Natural killer cell treated with Interleukin-12 subunit alpha and Interleukin-12 subunit beta and Interleukin-15 and Interleukin-18, amount 100 ng/mL, for 72 hours (primary cell): ENCODE measurements around the gene GMDS. TPM values are rescaled to one million over a fixed set of nuclear protein-coding genes. Genes with fewer than 3 reads are reported as not detected.

Experiments used
- ATAC-seq, 2 donors: fragments of 150-1000 bp; cut with Tn5 transposase in 1 of 2; sonication (Bioruptor Pico), chemical (Tn5 transposase) in 1 of 2; 2 replicates each; pipeline ENCODE4 v1.10.0; 2021
- DNase-seq: peaks from one replicate; pipeline ENCODE4 v3.0.0; 2022; ENCODE audit warnings: low spot score
- H3K27ac Mint-ChIP-seq, 2 donors: 1 replicate in 1 of 2; 2 replicates in 1 of 2; pipeline ENCODE4 v1.8.0; 2022; ENCODE audit warnings: mixed read lengths in 2 of 2, mild to moderate bottlenecking in 1 of 2, moderate library complexity in 1 of 2
- H3K27me3 Mint-ChIP-seq, 2 donors: 1 replicate in 1 of 2; 2 replicates in 1 of 2; pipeline ENCODE4 v1.8.0; 2022; ENCODE audit warnings: mixed read lengths in 2 of 2
- H3K36me3 Mint-ChIP-seq: one replicate; pipeline ENCODE4 v1.8.0; 2022; ENCODE audit warnings: mixed read lengths
- H3K4me1 Mint-ChIP-seq, 2 donors: 1 replicate in 1 of 2; 2 replicates in 1 of 2; pipeline ENCODE4 v1.8.0; 2022; ENCODE audit warnings: low read depth in 2 of 2, mixed read lengths in 2 of 2, mild to moderate bottlenecking in 1 of 2
- H3K4me3 Mint-ChIP-seq: one replicate; pipeline ENCODE4 v1.8.0; 2022; ENCODE audit warnings: mixed read lengths
- H3K9me3 Mint-ChIP-seq: 2 replicates; pipeline ENCODE4 v1.8.0; 2022; ENCODE audit warnings: mixed read lengths
- total RNA-seq, 2 donors: library from RNA; stranded (reverse); gene quantifications; one replicate each; pipeline ENCODE4 v1.2.3, GENCODE V29; 2022

The GMDS gene
- total RNA-seq, 2 donors from 2014 or later: 23.7 to 39.4 TPM

GRCh38 chr6:1906014-1906413 is 339.4 kb downstream of the GMDS start:
- DNase-seq (no peak), ATAC-seq (no peak)
- H3K27me3 Mint-ChIP-seq: no peaks in the 10 kb centered on the region
- no peaks in the 10 kb centered on the region for H3K36me3 Mint-ChIP-seq
- no peaks in the 10 kb centered on the region for H3K4me1 Mint-ChIP-seq
- no peak overlapping the region for H3K4me3 Mint-ChIP-seq
- no peak overlapping the region for H3K27ac Mint-ChIP-seq
- H3K9me3 Mint-ChIP-seq: no peaks in the 10 kb centered on the region

DNA sequence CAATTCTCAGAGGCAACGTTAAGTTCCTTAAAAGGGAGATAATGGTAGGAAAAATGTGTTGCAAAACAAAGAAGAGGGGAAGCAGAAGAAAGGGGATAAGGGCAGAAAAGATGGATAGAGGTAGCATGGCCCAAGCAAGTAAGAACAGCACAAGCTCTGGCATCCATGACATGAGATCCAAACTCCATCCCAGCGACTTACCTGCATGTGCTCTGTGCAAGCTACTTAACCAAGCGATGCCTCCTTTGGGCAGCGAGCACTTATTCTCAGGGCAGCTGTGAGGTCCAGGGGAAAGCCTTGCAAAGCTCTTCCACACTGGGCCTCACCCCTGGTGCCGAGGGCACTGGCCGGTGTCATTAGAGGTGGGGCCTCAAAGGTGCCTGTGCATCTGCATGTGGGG is 340.5 kb downstream of the GMDS start:
- H3K4me3 Mint-ChIP-seq: no peak overlapping the region
- H3K36me3 Mint-ChIP-seq: no peaks in the 10 kb centered on the region
- no peaks in the 10 kb centered on the region for H3K9me3 Mint-ChIP-seq
- H3K4me1 Mint-ChIP-seq: no peaks in the 10 kb centered on the region
- DNase-seq (no peak), ATAC-seq (no peak)
- no peak overlapping the region for H3K27ac Mint-ChIP-seq
- no peaks in the 10 kb centered on the region for H3K27me3 Mint-ChIP-seq

GRCh38 chr6:1904466-1904799 is 341.0 kb downstream of the GMDS start:
- ATAC-seq (no peak), DNase-seq (no peak)
- H3K27me3 Mint-ChIP-seq: no peaks in the 10 kb centered on the region
- H3K9me3 Mint-ChIP-seq: no peaks in the 10 kb centered on the region
- no peaks in the 10 kb centered on the region for H3K4me1 Mint-ChIP-seq
- H3K4me3 Mint-ChIP-seq: no peak overlapping the region
- H3K36me3 Mint-ChIP-seq: no peaks in the 10 kb centered on the region
- H3K27ac Mint-ChIP-seq: no peak overlapping the region

DNA sequence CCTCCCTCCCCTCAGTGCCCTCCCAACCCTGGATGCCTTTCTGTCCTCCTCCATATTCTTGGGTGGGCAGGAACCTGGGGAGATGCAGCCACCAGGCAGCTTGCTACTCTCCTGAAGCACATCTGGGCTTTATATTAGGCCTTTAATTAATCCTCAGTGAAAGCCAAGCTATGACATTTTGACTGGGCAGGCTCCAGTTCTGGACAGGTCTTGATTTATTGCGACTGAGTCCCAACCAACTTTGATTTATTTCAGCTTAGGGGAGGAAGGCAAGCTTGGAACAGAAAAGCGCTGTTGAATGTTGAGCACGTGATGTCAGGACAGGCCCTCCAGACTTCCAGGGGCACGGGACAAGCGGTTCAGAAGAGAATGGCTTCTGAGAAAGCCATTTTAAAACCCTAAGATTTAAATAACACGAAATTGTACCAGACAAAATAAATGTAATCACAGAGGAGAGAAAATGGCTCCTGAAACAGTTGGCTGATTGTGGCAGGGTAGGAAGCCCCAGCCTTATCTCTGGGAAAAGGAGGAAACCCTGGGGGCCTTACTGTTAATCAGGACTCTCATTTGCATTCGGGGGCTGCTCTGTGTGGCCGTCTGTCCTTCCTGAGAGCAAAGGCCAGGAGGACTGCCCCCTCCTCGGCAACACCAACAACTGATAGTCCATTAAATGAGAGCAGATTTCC is 341.5 kb downstream of the GMDS start:
- H3K36me3 Mint-ChIP-seq: no peaks in the 10 kb centered on the region
- ATAC-seq (no peak), DNase-seq (no peak)
- no peak overlapping the region for H3K4me3 Mint-ChIP-seq
- no peaks in the 10 kb centered on the region for H3K9me3 Mint-ChIP-seq
- H3K27me3 Mint-ChIP-seq: no peaks in the 10 kb centered on the region
- H3K4me1 Mint-ChIP-seq: no peaks in the 10 kb centered on the region
- no peak overlapping the region for H3K27ac Mint-ChIP-seq

- Mint-ChIP-seq H3K4me1 (no peaks in the 10 kb centered on the region), H3K36me3 (no peaks in the 10 kb centered on the region), H3K27ac (no peak overlapping the region), H3K27me3 (no peaks in the 10 kb centered on the region), H3K9me3 (no peaks in the 10 kb centered on the region), H3K4me3 (no peak overlapping the region)
- ATAC-seq (no peak), DNase-seq (no peak)
Observed at GRCh38 chr6:1901556-1901955, 343.8 kb downstream of the GMDS start.

DNA sequence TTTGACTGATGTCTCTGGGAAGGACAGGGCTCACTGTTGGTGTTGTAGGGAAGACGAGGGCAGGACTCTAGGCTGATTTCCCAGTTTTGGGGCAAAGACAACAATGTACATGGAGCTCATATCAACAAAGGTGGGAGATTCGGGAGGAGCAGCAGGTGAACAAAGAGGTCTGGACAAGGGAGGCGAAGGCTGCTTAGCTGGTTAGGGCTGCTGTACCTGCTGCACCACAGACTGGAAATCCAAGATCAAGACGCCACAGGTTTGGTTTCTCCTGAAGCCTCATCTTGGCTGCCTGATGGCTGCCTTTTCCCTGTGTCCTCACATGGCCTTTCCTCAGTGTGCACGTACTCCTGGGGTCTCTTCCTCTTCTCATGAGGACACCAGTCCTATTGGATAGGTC is 348.5 kb downstream of the GMDS start:
- Mint-ChIP-seq H3K4me1 (peaks cover 2 to 4% of the 10 kb centered on the region in 2 donors), H3K27ac (no peak overlapping the region), H3K4me3 (no peak overlapping the region), H3K9me3 (no peaks in the 10 kb centered on the region), H3K36me3 (no peaks in the 10 kb centered on the region), H3K27me3 (no peaks in the 10 kb centered on the region)
- DNase-seq (no peak), ATAC-seq (no peak)

DNA sequence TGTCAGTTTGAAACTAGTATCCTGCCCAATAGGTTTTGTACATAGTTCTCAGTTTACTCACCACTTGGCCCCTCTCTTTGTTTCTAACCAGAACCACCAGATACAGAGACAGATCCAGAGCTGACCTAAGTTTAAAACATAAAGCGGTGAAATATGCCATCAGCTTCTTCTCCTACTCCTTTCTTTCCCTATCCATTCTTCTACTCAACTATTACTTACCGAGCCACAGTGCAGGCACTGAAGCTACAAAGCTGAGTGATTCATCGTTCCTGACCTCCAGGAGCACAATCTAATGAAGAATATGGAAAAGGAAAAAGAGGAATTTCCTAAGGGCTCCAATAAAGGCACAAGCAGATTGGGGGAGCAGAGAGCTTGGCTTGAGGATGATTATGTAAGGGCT is 349.7 kb downstream of the GMDS start:
- no peak overlapping the region for H3K4me3 Mint-ChIP-seq
- no peak overlapping the region for H3K27ac Mint-ChIP-seq
- DNase-seq (no peak), ATAC-seq (no peak)
- H3K4me1 Mint-ChIP-seq: peaks cover 4 to 6% of the 10 kb centered on the region in 2 donors
- peaks cover 3% of the 10 kb centered on the region for H3K36me3 Mint-ChIP-seq
- no peaks in the 10 kb centered on the region for H3K27me3 Mint-ChIP-seq
- no peaks in the 10 kb centered on the region for H3K9me3 Mint-ChIP-seq

DNA sequence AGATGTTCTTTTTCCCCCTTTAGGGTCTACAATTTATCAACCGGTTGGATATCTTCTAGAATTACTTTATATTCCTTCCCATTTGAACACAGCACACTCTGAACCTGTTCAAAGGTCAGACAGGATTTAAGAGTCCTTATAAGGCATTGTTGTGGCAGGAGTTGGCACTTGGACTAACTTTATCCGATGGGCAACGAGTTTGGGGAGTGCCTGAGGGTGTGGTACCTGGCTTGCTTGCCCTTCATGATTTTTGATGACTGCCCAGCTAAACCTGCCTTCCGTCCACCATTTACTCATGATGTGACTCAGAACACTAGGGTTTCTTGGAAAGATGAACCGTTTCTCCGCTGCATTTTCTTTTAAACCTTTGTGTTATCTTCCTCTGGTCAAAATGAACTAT is 350.5 kb downstream of the GMDS start:
- Mint-ChIP-seq H3K36me3 (peaks cover 10% of the 10 kb centered on the region), H3K27ac (no peak overlapping the region), H3K4me3 (no peak overlapping the region), H3K27me3 (no peaks in the 10 kb centered on the region), H3K9me3 (no peaks in the 10 kb centered on the region), H3K4me1 (peaks cover 9 to 11% of the 10 kb centered on the region in 2 donors)
- ATAC-seq (no peak), DNase-seq (no peak)

GRCh38 chr6:1893470-1894130 is 351.8 kb downstream of the GMDS start:
- Mint-ChIP-seq H3K9me3 (no peaks in the 10 kb centered on the region), H3K4me3 (no peak overlapping the region), H3K27ac (no peak overlapping the region), H3K36me3 (peaks cover 10% of the 10 kb centered on the region), H3K27me3 (no peaks in the 10 kb centered on the region), H3K4me1 (peaks cover 9 to 11% of the 10 kb centered on the region in 2 donors)
- no peak for ATAC-seq
- DNase-seq: no peak

GRCh38 chr6:1892716-1893115 is 352.7 kb downstream of the GMDS start:
- Mint-ChIP-seq H3K4me1 (peaks cover 9 to 11% of the 10 kb centered on the region in 2 donors), H3K27me3 (no peaks in the 10 kb centered on the region), H3K36me3 (peaks cover 10% of the 10 kb centered on the region), H3K9me3 (no peaks in the 10 kb centered on the region), H3K4me3 (no peak overlapping the region), H3K27ac (no peak overlapping the region)
- ATAC-seq (no peak), DNase-seq (no peak)

GRCh38 chr6:1890987-1891386 is 354.4 kb downstream of the GMDS start:
- Mint-ChIP-seq H3K4me3 (no peak overlapping the region), H3K27me3 (no peaks in the 10 kb centered on the region), H3K4me1 (peaks cover 9 to 11% of the 10 kb centered on the region in 2 donors), H3K27ac (no peak overlapping the region), H3K36me3 (peaks cover 10% of the 10 kb centered on the region), H3K9me3 (no peaks in the 10 kb centered on the region)
- no peak for DNase-seq
- ATAC-seq: no peak

DNA sequence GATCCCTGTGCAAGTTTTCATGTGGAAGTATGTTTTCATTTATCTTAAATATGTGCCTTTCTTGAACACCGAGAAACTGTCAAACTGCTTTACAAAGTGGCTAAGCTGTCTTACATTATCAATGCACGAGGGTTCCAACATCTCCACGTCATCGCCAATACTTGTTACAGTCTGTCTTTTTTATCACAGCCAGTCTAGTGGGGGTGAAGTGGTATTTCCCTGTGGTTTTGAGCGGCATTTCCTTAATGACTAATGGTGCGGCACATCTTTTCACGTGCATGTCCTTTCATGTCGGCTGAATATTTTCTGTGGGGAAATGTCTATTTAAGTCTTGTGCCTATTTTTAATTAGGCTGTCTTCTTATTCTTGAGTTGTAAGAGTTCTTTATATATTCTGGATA is 355.3 kb downstream of the GMDS start:
- no peak overlapping the region for H3K27ac Mint-ChIP-seq
- no peaks in the 10 kb centered on the region for H3K9me3 Mint-ChIP-seq
- peaks cover 10% of the 10 kb centered on the region for H3K36me3 Mint-ChIP-seq
- H3K4me1 Mint-ChIP-seq: peaks cover 4 to 11% of the 10 kb centered on the region in 2 donors
- no peak overlapping the region for H3K4me3 Mint-ChIP-seq
- ATAC-seq (no peak), DNase-seq (no peak)
- H3K27me3 Mint-ChIP-seq: no peaks in the 10 kb centered on the region

GRCh38 chr6:1885576-1886011 is 359.8 kb downstream of the GMDS start:
- DNase-seq: no peak
- no peaks in the 10 kb centered on the region for H3K27me3 Mint-ChIP-seq
- no peak overlapping the region for H3K27ac Mint-ChIP-seq
- H3K4me1 Mint-ChIP-seq: peaks cover 4 to 5% of the 10 kb centered on the region in 2 donors
- H3K9me3 Mint-ChIP-seq: no peaks in the 10 kb centered on the region
- no peak overlapping the region for H3K4me3 Mint-ChIP-seq
- ATAC-seq: no peak
- peaks cover 5% of the 10 kb centered on the region for H3K36me3 Mint-ChIP-seq

DNA sequence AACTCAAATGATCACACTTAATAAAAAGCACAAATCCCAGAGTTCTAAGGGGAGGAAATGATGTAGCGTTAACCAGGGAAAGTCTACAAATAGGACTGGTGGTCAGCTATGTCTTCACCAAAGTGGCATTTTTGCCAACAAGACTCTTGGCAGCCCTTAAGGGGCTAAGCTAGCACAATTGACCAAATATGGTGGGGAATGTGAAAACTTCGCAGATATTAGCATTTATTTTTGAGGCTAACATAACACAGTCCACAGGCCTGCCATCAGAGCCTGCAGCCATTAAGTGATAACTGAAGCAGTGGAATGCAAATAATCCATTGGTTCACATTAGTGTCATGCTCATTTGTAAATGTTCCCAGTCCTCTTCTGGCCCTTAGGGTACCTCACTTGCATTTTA is 361.1 kb downstream of the GMDS start:
- Mint-ChIP-seq H3K9me3 (no peaks in the 10 kb centered on the region), H3K4me3 (no peak overlapping the region), H3K27ac (no peak overlapping the region), H3K36me3 (no peaks in the 10 kb centered on the region), H3K27me3 (no peaks in the 10 kb centered on the region), H3K4me1 (no peaks in the 10 kb centered on the region)
- no peak for DNase-seq
- ATAC-seq: no peak

GRCh38 chr6:1878330-1878729 is 367.1 kb downstream of the GMDS start:
- no peaks in the 10 kb centered on the region for H3K9me3 Mint-ChIP-seq
- H3K4me3 Mint-ChIP-seq: no peak overlapping the region
- ATAC-seq: no peak
- no peak overlapping the region for H3K27ac Mint-ChIP-seq
- no peaks in the 10 kb centered on the region for H3K27me3 Mint-ChIP-seq
- no peaks in the 10 kb centered on the region for H3K4me1 Mint-ChIP-seq
- no peak for DNase-seq
- no peaks in the 10 kb centered on the region for H3K36me3 Mint-ChIP-seq
